ENCODE data around the gene OR52W1. TPM values are rescaled to one million over a fixed set of nuclear protein-coding genes. Genes with fewer than 3 reads are reported as not detected.

The OR52W1 gene
- total and polyA plus RNA-seq, 2 donors (not counting 3 experiments of a cell fraction or from before 2014, with no cell fraction given) = not detected

DNA sequence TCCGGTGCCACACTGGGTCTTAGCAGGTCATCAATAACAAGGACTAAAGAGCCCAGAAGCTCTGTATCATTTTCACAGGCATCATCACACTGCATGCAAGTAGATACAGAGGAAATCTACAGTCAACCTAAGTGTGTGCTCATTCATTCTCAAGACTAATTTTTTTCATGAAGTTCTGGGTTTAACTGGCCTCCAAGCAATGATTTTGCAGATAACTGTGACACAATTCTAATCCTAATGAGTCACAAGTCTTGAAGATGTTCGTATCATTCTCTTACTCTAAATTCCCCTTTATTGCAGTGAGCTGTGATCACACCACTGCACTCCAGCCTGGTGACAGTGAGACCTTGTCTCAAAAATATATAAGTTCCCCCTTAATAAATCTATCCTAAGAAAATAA, 2.5 kb downstream of the OR52W1 start:
- ChIA-PET CTCF (interaction anchor here (1.2 to 1.6 kb wide), 2 partner anchors 14 to 161 kb away, joined by 4 to 5 read pairs; no protein-coding TSS in a partner anchor), POLR2A (no interaction called here)
- no peaks in the 10 kb centered on the region for H3K36me3 ChIP-seq (ENCODE audit: control insufficient read depth in 2 of 2, extremely low read depth in 1 of 2, insufficient read depth in 2 of 2, low read length in 2 of 2)
- H2AFZ ChIP-seq (ENCODE audit: low read depth, low read length) = no peak overlapping the region
- no peaks in the 10 kb centered on the region for H3K9me1 ChIP-seq (replicated peaks; ENCODE audit: control insufficient read depth, extremely low read depth, insufficient read depth, low read length)
- no peaks in the 10 kb centered on the region for H3K79me2 ChIP-seq (ENCODE audit: control insufficient read depth, insufficient read depth, low read length)
- BruUV-seq (replicated peaks) = no TSS peak
- no peaks in the 10 kb centered on the region for H3K4me1 ChIP-seq (ENCODE audit: control insufficient read depth, extremely low read depth, insufficient read depth, low read length)
- no peaks in the 10 kb centered on the region for H3K9me3 ChIP-seq (replicated peaks; ENCODE audit: control insufficient read depth, insufficient read depth, low read length)
- intact Hi-C loops (cut with micrococcal nuclease) (no loop called here), dilution Hi-C loops (cut with MboI; ENCODE audit: extremely low pct_ligation_motif_present, low sequenced_read_pairs) (no loop called here)
- DNase-seq (ENCODE audit: low read depth, low spot score) (no peak), FAIRE-seq (no peak)
- H3K27ac ChIP-seq (ENCODE audit: insufficient read depth, low read depth, low read length) = no peak overlapping the region
- TF ChIP-seq GATA2 (IDR thresholded peaks at IDR 0.05; ENCODE audit: insufficient read depth, insufficient read length, low read depth, low read length) (no peak), EZH2 (IDR thresholded peaks at IDR 0.05; ENCODE audit: borderline replicate concordance, low read depth, low read length, severe bottlenecking) (no peak), POLR2AphosphoS5 (IDR thresholded peaks at IDR 0.05; ENCODE audit: insufficient read depth, low read depth, low read length) (no peak), FOS (IDR thresholded peaks at IDR 0.05; ENCODE audit: borderline replicate concordance, insufficient read depth, low read length) (no peak), MYC (IDR thresholded peaks at IDR 0.05; ENCODE audit: low read depth, low read length) (no peak), JUN (IDR thresholded peaks at IDR 0.05; ENCODE audit: borderline replicate concordance, insufficient read depth, insufficient read length, low read depth) (no peak)
- TF ChIP-seq, protein P1, sequence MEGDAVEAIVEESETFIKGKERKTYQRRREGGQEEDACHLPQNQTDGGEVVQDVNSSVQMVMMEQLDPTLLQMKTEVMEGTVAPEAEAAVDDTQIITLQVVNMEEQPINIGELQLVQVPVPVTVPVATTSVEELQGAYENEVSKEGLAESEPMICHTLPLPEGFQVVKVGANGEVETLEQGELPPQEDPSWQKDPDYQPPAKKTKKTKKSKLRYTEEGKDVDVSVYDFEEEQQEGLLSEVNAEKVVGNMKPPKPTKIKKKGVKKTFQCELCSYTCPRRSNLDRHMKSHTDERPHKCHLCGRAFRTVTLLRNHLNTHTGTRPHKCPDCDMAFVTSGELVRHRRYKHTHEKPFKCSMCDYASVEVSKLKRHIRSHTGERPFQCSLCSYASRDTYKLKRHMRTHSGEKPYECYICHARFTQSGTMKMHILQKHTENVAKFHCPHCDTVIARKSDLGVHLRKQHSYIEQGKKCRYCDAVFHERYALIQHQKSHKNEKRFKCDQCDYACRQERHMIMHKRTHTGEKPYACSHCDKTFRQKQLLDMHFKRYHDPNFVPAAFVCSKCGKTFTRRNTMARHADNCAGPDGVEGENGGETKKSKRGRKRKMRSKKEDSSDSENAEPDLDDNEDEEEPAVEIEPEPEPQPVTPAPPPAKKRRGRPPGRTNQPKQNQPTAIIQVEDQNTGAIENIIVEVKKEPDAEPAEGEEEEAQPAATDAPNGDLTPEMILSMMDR (IDR thresholded peaks at IDR 0.05; ENCODE audit: extremely low read depth in 1 of 2, insufficient read depth in 1 of 2, low read depth in 1 of 2, low read length in 2 of 2) = no peak
- TF ChIP-seq, protein P2, sequence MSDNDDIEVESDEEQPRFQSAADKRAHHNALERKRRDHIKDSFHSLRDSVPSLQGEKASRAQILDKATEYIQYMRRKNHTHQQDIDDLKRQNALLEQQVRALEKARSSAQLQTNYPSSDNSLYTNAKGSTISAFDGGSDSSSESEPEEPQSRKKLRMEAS (IDR thresholded peaks at IDR 0.05; ENCODE audit: insufficient read depth, insufficient read length) = no peak
- H3K4me2 ChIP-seq (ENCODE audit: insufficient read depth, low read length) = no peak overlapping the region
- H4K20me1 ChIP-seq (replicated peaks; ENCODE audit: control insufficient read depth, extremely low read depth, insufficient read depth, low read length) = no peaks in the 10 kb centered on the region
- no peak overlapping the region for H3K4me3 ChIP-seq (replicated peaks in 1 of 3; ENCODE audit: insufficient read depth in 1 of 3, low read depth in 1 of 3, low read length in 3 of 3)
- H3K9ac ChIP-seq (replicated peaks; ENCODE audit: extremely low read depth, insufficient read depth, low read length) = no peak overlapping the region
- H3K27me3 ChIP-seq (ENCODE audit: control insufficient read depth in 2 of 2, insufficient read depth in 2 of 2, low read length in 2 of 2) = no peaks in the 10 kb centered on the region
